Caco-2 (cell line): Measurements from ENCODE around the gene ANP32A. TPM values are rescaled to one million over a fixed set of nuclear protein-coding genes. Genes with fewer than 3 reads are reported as not detected.

Experiments used
- BruUV-seq: library from RNA; stranded (reverse); fragments of 400-500 nt; replicated peaks from 2 replicates; lab custom pipeline; 2021; lab: Mats Ljungman, UMichigan
- CTCF ChIA-PET: fragments of 300-600 bp; sonication (Branson Sonifier 250); formaldehyde crosslinking; loops from one replicate; lab custom pipeline; 2022; ENCODE audit warnings: antibody characterized with exemption; lab: Charles Lee
- POLR2A ChIA-PET: fragments of 300-600 bp; sonication (Branson Sonifier 250); formaldehyde crosslinking; loops from one replicate; lab custom pipeline; 2022; ENCODE audit warnings: antibody characterized with exemption; lab: Charles Lee
- DNase-seq, 2 experiments: peaks; one replicate each; pipeline versions ENCODE4 v3.0.0 to v3.0.0-alpha.2; 2020 to 2022
- H3K27me3 ChIP-seq: replicated peaks from 2 replicates; pipeline ENCODE4 v1.6.0; 2011; ENCODE audit warnings: low read length; ENCODE audit not compliant: control insufficient read depth, insufficient read depth
- H3K36me3 ChIP-seq: 2 replicates; pipeline ENCODE4 v1.5.1; 2011; ENCODE audit warnings: low read length; ENCODE audit not compliant: control insufficient read depth, insufficient read depth
- H3K4me1 ChIP-seq: fragments of 250-450 bp; sonication (Bioruptor Pico); 2 replicates; pipeline ENCODE4 v1.5.1; 2020; ENCODE audit warnings: mild to moderate bottlenecking
- H3K4me3 ChIP-seq: 2 replicates; pipeline ENCODE4 v1.5.1; 2011; ENCODE audit warnings: low read depth, mild to moderate bottlenecking, control low read depth, low read length
- H3K9me3 ChIP-seq: fragments of 250-450 bp; sonication (Bioruptor Pico); 2 replicates; pipeline ENCODE4 v1.5.1; 2020; ENCODE audit warnings: mild to moderate bottlenecking, moderate library complexity
- H3K27ac Mint-ChIP-seq: one replicate; pipeline ENCODE4 v1.8.0; 2022; ENCODE audit warnings: mixed read lengths; ENCODE audit not compliant: unreplicated experiment
- H3K27me3 Mint-ChIP-seq: one replicate; pipeline ENCODE4 v1.8.0; 2022; ENCODE audit warnings: mixed read lengths; ENCODE audit not compliant: insufficient read depth, unreplicated experiment
- H3K36me3 Mint-ChIP-seq: one replicate; pipeline ENCODE4 v1.8.0; 2022; ENCODE audit warnings: mild to moderate bottlenecking, mixed read lengths; ENCODE audit not compliant: insufficient read depth, unreplicated experiment
- H3K4me1 Mint-ChIP-seq: one replicate; pipeline ENCODE4 v1.8.0; 2022; ENCODE audit warnings: low read depth, mixed read lengths; ENCODE audit not compliant: unreplicated experiment
- H3K4me3 Mint-ChIP-seq: one replicate; pipeline ENCODE4 v1.8.0; 2022; ENCODE audit warnings: mild to moderate bottlenecking, moderate library complexity, mixed read lengths; ENCODE audit not compliant: unreplicated experiment
- H3K9me3 Mint-ChIP-seq: one replicate; pipeline ENCODE4 v1.8.0; 2022; ENCODE audit warnings: mixed read lengths; ENCODE audit not compliant: unreplicated experiment
- intact Hi-C: fragments of 100-400 bp; cut with micrococcal nuclease; formaldehyde crosslinking; loops from one replicate; pipeline ENCODE4 v1.10.0; 2022; ENCODE audit not compliant: unreplicated experiment
- total RNA-seq: library from RNA; stranded (reverse); gene quantifications from 2 replicates; pipeline ENCODE4 v1.2.3, GENCODE V29; 2022
- TF ChIP-seq, protein P1 (sequence below), 2 experiments: fragments of 200-600 bp in 1 of 2; IDR thresholded peaks; 1 replicate in 1 of 2; 2 replicates in 1 of 2; pipeline versions ENCODE4 v1.5.1 to v1.8.0; 2011 to 2022; ENCODE audit warnings: antibody characterized with exemption in 1 of 2, control low read depth in 1 of 2, inconsistent platforms in 1 of 2, low read depth in 1 of 2, low read length in 1 of 2, mild to moderate bottlenecking in 1 of 2, moderate library complexity in 1 of 2; ENCODE audit not compliant: insufficient read depth in 1 of 2, severe bottlenecking in 1 of 2, unreplicated experiment in 1 of 2

Gene ANP32A
- total RNA-seq, 1 experiment from 2014 or later = 169 TPM

DNA sequence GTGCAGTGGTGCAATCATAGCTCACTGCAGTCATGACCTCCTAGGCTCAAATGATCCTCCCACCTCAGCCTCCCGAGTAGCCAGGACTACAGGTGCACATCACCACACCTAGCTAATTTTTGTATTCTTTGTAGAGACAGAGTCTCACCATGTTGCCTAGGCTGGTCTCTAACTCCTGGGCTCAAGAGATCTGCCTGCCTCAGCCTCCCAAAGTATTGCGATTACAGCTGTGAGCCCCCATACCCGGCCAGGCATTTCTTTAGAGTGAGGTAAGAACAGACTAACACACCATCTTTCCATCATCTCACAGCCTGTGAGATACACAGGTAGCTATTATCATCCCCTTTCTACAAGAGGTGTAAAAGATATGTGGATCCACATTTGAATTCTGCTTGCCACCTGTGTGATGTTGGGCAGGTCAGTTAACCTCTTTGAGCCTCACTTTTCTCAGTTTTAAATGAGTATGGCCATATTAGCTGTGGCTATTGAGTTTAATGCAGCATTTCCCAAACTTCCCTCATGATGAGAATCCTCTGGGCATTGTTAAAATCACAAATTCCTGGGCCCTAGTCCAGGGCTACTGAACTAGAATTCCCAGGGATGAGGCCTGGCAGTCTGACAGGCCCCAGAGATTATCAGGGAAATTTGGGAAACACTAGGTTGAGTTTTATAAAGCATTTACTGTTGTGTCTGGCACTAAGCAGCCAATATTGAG, 46.0 kb downstream of the ANP32A start:
- H3K27me3 ChIP-seq = no peaks in the 10 kb centered on the region
- no peaks in the 10 kb centered on the region for H3K9me3 ChIP-seq
- H3K27me3 Mint-ChIP-seq = no peaks in the 10 kb centered on the region
- no peak for DNase-seq
- POLR2A ChIA-PET = no interaction called here
- peaks cover 22% of the 10 kb centered on the region for H3K36me3 Mint-ChIP-seq
- H3K4me3 ChIP-seq = no peak overlapping the region
- no TSS peak for BruUV-seq
- H3K4me1 ChIP-seq = no peaks in the 10 kb centered on the region
- no peak overlapping the region for H3K27ac Mint-ChIP-seq
- intact Hi-C loops = no loop called here
- CTCF ChIA-PET = no interaction called here
- no peak overlapping the region for H3K4me3 Mint-ChIP-seq
- H3K4me1 Mint-ChIP-seq = no peaks in the 10 kb centered on the region
- no peaks in the 10 kb centered on the region for H3K36me3 ChIP-seq
- H3K9me3 Mint-ChIP-seq = no peaks in the 10 kb centered on the region
- TF ChIP-seq, protein P1, sequence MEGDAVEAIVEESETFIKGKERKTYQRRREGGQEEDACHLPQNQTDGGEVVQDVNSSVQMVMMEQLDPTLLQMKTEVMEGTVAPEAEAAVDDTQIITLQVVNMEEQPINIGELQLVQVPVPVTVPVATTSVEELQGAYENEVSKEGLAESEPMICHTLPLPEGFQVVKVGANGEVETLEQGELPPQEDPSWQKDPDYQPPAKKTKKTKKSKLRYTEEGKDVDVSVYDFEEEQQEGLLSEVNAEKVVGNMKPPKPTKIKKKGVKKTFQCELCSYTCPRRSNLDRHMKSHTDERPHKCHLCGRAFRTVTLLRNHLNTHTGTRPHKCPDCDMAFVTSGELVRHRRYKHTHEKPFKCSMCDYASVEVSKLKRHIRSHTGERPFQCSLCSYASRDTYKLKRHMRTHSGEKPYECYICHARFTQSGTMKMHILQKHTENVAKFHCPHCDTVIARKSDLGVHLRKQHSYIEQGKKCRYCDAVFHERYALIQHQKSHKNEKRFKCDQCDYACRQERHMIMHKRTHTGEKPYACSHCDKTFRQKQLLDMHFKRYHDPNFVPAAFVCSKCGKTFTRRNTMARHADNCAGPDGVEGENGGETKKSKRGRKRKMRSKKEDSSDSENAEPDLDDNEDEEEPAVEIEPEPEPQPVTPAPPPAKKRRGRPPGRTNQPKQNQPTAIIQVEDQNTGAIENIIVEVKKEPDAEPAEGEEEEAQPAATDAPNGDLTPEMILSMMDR (IDR thresholded peaks at IDR 0.05; ENCODE audit: insufficient read depth in 1 of 2, low read depth in 1 of 2, low read length in 1 of 2, severe bottlenecking in 1 of 2, unreplicated experiment in 1 of 2) = no peak

DNA sequence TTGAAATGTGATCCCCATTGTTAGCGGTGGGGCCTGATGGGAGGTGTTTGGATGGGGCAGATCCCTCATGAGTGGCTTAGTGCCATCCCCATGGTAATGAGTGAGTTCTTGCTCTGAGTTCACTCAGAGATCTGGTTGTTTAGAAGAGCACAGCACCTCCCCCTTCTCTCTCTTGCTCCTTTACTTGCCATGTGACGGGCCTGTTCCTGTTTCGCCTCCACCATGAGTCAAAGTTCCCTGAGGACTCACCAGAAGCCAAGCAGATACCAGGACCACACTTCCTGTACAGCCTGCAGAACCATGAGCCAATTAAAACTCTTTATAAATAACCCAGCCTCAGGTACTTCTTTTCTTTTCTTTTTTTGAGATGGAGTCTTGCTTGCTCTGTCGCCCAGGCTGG, 46.6 kb downstream of the ANP32A start:
- H3K4me1 Mint-ChIP-seq = no peaks in the 10 kb centered on the region
- H3K27me3 Mint-ChIP-seq = no peaks in the 10 kb centered on the region
- intact Hi-C loops = no loop called here
- POLR2A ChIA-PET = no interaction called here
- DNase-seq = no peak
- Histone ChIP-seq H3K27me3 (no peaks in the 10 kb centered on the region), H3K9me3 (no peaks in the 10 kb centered on the region), H3K4me3 (no peak overlapping the region), H3K4me1 (no peaks in the 10 kb centered on the region), H3K36me3 (no peaks in the 10 kb centered on the region)
- H3K36me3 Mint-ChIP-seq = peaks cover 22% of the 10 kb centered on the region
- H3K27ac Mint-ChIP-seq = no peak overlapping the region
- no TSS peak for BruUV-seq
- no peaks in the 10 kb centered on the region for H3K9me3 Mint-ChIP-seq
- CTCF ChIA-PET = no interaction called here
- H3K4me3 Mint-ChIP-seq = no peak overlapping the region
- TF ChIP-seq, protein P1 (IDR thresholded peaks at IDR 0.05; ENCODE audit: insufficient read depth in 1 of 2, low read depth in 1 of 2, low read length in 1 of 2, severe bottlenecking in 1 of 2, unreplicated experiment in 1 of 2) = no peak

DNA sequence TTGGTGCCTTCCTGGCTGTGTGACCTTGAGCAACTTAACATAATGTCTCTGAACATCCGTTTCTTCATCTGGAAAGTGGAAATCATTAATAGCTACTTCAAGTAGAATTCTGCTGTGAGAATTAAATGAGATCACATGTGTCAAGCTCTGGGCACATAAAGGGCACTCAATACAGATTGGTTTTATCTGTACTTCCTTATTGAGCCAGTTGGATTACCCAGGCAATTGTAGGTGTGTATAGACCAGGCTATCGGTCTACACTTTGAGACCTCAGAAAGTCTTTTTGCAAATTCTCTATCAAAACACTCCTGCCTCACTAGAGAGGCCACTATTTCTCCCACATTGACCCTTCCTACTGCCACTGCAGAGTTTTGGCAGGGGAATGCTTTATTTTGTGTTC, 47.7 kb downstream of the ANP32A start:
- no peak for DNase-seq
- TF ChIP-seq, protein P1 (IDR thresholded peaks at IDR 0.05; ENCODE audit: insufficient read depth in 1 of 2, low read depth in 1 of 2, low read length in 1 of 2, severe bottlenecking in 1 of 2, unreplicated experiment in 1 of 2) = no peak
- H3K27ac Mint-ChIP-seq = no peak overlapping the region
- H3K4me1 Mint-ChIP-seq = no peaks in the 10 kb centered on the region
- ChIA-PET CTCF (no interaction called here), POLR2A (no interaction called here)
- no peaks in the 10 kb centered on the region for H3K27me3 ChIP-seq
- no peak overlapping the region for H3K4me3 Mint-ChIP-seq
- H3K4me1 ChIP-seq = no peaks in the 10 kb centered on the region
- H3K9me3 ChIP-seq = no peaks in the 10 kb centered on the region
- H3K9me3 Mint-ChIP-seq = no peaks in the 10 kb centered on the region
- intact Hi-C loops = no loop called here
- BruUV-seq = no TSS peak
- H3K36me3 Mint-ChIP-seq = peaks cover 22% of the 10 kb centered on the region
- H3K4me3 ChIP-seq = no peak overlapping the region
- no peaks in the 10 kb centered on the region for H3K36me3 ChIP-seq
- peaks cover 5% of the 10 kb centered on the region for H3K27me3 Mint-ChIP-seq
